ENCODE results near the gene HYCC1.

Gene HYCC1

DNA sequence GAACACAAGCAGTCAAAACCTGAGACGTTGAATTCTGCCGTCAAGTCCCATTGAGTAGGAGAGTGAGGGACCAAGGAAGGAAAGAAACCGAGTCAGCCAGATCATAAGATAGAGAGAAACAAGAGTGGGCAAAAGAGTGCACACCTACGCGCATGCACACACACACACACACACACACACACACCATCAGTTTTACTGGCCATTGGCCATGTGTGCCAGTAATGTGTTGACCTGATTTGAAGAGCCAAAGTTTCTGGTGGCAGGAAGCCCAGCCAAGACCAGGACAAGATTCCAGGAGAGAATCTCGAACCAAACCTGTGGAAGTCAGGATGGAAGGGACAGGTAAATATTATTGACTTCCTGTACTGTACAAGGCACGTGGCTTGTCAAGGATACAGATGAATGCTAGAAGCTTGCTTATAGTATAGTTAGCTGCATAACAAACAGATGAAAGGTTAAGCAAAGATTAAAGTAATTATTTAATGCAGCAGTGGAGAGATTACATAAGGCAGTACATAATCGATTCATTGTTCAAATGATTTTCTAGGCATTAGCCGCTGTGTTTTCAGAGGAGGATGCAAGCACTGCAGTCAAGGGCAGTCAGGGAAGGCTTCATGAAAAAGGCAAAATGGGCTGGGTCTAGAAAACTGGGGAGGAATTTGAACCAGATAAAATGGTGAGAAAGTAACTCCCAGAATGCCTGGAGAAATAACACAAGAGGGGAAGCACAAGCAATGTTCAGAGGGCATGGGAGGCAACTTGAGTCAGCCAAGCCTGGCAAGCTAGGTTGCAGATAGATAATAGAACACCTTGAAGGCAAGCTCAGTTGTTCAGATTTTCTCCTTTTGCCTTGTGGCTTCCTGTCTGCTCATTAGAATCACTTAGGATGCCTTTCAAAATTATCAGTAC is 2.7 kb upstream of the HYCC1 start:
- DNase-seq = no peak

DNA sequence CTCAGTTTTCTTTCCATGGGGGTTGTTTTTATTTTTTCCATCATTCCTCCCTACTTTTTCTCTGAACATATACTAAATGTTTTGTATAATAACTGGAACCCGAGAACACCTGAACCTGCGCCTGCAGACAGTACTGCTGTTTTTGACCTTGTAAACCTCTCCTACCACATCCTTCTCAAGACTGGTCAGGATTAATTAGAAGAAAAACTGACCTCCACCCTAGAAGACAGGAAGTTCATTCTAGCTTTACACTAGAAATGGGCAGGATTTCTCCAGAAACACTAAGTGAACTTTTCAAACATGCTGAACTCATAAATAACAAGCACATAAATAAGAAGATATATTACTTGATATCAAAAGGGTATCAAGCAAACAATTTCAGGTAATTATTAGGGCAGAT is 751 bp upstream of the HYCC1 start:
- DNase-seq = no peak

DNA sequence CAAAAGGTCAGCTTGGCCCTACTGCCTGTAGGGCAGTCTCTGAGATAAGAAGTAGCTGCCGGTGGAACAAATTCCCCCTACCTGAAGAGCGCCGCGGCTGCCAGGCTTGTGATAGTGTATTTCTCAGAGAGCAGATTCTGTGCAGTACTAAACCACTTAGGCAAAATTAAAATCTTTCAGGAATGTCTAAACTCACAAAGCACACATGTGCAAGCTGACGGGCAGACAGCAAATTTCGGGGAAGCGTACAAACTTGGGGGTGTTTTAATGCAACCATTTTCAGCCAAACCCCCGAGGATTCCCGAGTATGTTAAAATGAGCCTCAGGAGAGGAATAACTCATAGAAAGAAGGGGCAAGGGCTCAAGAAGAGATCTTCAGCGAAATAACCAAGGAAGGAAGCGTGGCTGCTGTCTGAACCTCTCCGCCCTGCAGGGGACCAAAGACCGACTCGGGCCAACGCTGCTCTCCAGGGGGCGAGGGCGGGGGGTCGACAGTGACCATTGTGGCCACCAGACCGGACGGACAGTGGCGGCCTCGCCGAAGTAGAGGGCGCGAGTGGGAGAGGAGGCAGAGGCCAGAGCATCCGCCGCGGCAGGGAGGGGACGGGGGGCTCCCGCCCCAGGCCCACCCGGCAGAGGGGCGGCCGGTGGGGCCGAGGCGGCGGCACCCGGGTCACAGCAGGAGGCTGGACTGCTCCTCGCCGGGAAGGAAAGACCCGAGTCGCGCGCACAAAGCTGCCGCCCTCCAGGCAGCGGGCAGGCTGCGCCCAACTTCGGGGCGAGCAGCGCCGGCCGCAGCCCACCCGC is 819 bp downstream of the HYCC1 start:
- DNase-seq = peak; percentile 3

DNA sequence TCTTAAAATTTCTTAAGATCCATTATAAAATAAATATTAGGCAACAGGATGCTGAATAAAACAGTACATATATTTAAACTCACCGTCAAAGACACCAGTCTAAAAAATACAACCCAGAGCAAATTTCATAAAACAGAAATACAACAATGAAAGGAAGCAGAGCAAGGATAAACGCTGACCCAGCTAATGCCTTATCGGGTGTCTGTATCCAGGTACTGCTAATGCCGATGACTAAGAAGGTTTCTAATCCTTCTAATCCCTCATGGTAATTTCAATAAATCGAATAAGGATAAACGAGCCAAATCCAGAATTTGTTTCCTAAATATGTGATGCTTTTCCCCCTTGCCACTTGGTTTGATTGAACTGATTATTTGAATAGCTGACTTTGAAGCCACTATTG is 1.7 kb downstream of the HYCC1 start:
- DNase-seq = no peak

DNA sequence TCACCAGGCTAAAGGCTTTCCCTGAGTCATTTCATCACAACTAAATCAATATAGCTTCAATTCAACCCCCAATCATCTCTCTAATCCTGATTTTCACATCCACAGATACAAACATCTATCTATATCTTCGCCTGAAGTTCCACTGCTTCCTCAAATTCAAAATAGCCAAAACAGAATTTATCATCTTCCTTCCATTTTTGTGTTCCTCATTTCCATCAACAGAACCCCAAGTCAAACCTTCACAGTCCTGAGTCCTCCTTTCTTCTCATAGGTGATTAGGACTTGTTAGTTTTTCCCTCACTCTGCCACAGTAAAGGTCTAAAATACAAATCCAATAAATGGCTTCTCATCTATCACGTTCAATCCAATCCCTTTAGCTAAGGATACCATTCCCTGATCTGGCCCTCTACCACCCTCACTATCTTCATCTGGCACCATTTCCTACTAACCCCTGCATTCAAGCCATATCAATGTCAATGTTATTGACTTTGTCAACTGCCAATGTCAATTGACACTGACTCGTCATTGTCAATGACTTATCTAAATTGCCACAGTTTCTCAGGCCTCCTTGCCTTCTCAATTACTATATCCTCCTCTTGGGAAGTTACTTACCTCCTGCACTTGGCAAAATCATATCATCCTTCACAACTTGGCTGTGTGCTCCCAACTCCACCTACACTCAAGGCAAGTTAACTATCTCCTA is 2.6 kb downstream of the HYCC1 start:
- no peak for DNase-seq

DNA sequence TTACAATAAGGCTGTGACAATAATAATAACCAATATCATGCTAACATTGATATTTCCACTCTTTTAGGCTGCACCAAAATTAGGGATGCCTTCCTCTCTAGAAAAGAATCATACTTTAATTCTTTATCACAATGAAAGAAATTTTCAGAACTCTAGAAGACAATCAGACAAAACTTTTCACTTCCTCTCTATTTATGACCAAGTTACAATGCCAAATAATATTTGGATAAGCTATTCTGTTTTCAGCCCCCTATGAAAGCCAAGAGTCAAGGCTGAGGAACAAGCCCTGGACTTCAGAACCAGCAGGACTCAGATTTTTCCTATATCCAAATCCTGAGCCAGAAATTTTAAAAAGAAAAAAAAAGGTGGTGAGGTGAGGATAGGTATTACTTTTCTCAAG is 4.6 kb downstream of the HYCC1 start:
- DNase-seq = no peak

DNA sequence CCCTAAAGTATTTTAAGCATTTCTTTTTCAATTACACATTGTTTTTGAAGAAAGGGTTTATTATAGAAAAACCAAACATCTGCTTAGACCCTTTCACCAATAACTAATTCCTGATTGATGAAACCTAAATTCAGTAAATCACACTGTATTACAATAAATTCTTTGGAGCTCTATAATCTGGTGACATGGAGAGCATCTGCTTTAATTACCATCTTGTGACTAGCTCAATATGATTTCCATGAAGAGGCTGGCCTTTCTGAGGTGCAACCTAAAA is 9.7 kb downstream of the HYCC1 start:
- no peak for DNase-seq

DNA sequence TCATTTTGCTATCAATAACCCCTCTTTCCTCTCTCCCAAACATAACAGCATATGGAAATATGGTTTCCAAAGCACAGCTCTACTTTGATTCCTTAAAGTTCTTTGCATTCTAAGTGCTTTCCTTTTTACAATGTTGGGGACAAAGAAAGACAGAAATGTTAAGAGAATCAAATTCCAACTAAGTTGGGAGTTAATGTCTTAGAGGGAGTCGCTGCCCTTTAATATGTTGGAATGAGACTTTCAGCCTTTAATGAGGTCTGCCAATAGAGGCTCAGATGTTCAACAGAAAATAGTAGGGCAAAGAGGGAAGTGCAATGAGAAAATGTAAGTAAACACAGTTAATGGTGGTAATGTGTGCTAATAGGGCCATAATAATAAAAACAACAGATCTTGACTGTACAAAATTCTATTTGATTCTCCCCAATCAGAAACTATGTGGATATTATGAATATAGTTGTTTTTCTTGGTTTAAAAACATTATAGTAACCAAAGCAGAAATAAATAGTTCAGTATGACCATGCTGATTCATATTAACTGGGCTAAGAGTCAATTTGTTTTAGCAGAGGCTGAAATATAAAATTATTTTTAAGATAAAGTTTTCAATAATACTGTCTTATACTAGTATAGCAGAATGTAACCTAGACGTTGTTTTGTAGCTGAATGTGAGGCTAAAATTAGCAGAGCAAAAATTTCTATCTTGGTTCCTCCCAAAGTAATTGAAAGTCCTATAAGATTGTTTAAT is 10.3 kb downstream of the HYCC1 start:
- DNase-seq = no peak

DNA sequence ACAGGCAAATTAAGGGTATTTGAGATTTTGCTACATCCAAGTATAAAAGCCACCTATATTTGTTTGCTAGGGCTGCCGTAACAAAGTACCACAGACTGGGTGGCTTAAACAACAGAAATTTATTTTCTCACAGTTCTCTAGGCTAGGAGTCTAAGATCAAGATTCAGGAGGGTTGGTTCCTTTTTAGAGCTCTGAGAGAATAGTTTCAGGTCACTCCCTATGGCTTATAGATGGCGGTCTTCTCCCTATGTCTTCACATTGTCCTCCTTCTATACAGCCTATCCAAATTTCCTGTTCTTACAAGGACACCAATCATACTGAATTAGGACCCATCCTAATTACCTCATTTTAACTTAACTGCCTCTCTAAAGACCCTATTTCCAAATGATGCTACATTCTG is 11.2 kb downstream of the HYCC1 start:
- DNase-seq = no peak

DNA sequence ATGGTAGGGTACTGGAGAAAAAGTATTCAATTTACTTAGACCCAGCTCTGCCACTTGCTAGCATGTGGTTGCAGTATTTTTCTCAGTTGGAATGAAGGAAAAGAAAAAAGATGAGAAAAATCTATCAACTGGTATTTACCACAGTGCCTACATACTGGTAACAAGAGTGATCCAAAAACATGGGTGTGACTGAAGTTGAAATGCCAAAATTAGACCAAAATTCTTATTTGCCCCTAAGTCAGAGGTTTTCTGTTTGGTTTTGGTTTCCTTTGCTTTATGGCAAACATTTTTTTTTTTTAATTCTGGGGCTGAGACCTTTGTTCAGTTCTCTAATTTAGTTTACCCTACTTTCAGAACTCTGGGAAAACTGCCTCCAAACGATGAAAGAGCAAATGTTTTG is 12.3 kb downstream of the HYCC1 start:
- DNase-seq = no peak

DNA sequence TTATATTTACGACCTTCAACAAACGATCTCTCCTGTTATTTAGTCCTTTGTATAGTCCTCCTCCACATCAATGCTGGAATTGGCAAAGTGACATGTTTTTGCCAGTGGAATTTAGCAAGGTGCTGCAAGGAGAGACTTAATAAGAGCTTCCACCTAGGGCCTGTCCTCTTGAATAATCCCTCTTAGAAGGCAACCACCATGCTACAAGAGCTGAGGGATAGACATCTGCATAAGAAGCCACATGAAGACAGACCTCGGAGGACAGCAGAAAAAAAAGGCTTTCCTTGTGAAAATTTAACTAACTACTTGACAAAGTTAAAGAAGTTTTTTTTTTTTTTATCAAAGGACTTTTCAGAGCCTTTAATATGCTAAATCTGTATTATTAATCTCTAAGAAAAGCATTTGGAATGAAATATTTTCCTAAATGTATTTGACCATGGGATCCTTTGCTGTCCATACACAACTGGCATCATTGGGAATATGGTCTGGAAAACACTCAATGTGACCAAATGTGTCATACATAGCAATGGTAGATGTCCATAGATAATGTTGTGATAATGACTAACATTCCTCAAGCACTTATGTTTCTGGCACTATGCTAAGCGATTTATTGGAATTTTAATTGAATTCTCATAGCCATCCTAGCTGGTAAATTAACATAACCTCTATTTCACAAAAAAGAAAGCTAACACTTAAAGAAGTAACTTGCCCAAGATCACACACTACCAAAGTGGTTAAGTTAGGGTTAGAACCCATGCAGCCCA is 13.2 kb downstream of the HYCC1 start:
- no peak for DNase-seq

DNA sequence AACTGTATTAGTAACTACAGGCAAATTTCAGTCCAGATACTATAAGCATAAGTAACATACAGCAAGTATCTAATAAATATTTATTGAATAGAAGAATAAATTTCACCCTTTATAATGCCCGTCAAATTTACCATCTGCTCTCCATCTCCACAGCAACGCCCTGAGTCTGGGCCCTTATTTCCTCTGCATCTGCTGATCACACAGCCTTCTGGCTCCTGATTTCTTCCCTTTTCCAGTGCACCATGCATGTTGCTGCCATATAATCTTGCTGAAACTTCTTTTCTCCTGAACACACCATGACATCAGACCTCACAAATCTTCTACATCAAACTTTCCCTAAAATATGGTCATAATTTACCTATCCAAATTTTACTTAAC is 15.4 kb downstream of the HYCC1 start:
- no peak for DNase-seq

DNA sequence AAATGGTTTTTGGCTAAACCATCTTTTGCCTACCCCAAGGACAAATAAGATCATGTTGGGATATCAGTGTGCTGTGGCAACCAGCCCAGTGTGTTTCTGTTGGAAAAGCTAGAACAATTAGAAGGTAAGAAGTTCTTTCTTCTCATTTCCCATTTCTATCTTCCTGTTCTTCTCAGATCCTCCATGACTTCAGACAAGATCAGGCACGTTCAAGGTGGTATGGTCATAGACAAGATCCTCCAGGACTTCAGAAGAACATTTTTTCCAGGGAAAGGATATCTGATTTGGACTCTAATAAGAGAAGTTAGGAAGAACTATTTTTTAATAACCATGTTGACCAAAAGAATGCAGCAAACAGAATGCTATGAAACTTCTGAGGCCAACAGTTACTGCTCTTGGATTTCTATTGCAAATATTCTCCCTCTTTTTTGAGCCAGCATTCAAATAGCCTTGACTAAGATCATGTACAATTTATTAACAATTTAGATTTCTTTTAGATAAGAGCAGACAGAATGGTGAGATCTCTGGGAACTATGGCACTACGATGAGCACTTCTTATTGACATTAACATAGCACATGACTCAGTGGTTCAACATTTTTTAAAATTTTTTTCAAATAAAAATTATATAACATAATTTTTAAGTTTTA is 15.9 kb downstream of the HYCC1 start:
- no peak for DNase-seq

DNA sequence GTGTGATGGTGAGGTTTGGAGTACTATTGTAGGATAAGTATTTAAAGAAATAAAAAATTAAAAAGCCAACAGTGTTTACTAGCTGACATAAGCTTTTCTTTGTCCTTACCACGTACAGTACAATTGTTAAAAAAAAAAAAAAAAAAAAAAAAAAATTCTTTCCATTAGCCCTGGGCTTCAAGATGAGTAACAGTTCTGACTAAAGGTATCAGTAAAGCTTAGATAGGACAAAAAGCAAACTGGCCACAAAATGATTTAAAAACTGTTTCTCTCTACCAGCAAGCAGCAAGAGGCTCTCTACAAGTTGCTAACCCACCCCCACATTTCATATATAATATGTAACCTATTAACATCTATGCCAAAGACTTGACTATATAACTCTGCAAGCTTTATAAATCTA is 17.5 kb downstream of the HYCC1 start:
- DNase-seq = no peak

DNA sequence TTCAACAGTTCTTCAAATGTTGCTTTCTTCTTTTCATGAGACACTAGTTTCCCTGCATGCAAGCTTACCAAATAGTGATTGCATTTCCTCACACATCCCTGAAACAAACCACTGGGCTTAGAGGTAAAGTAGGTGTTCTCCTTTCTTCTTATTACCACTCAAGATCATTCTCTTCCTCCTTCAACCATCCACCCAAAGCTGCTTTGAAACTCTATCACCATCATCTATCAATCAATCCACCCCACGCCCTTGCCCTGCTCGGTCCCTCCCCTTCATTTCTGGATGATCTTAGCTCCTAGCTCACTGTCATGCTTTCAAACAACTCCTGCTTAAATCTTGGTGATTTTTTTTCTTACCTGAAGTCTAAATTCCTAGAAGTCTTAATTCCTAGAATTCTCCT is 18.9 kb downstream of the HYCC1 start:
- DNase-seq = peak; percentile 6

DNA sequence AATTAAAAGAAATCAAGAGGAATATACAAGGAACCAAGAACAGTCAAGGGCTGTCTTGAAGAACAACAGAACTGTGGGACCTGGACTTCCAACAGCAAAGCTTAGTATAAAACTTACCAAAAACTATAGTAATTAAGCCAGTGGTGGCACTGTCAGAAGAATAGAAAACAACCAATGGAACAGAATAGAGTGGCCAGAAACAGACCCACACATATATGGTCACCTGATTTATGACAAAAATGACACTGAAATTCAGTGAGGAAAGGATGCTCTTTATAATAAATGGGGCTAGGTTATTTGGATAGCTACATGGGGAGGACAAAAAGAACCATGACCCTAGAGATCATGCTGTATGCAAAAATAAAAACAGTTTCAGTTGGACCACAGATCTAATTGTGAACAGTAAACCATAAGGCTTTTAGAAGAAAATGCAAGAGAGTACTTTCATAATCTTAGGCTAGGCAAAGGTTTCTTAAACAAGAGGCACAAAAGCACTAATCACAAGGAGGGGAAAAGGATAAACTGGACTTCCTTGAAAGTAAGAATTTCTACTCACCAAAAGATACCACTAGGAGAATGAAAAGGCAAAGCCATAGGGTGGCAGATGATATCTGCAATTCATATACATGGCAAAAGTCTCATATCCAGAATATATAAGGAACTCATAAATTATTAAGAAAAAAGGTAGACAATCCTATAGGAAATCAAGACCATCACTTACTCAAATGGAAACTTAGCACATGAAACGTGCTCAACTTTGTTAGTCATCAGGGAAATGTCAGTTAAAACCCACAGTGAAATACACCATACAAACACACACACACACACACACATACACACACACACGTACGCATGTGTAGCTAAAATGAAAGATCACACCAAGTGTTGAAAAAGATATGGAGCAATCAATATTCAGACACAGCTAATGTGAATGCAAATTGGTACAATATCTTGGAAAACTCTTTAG is 20.8 kb downstream of the HYCC1 start:
- no peak for DNase-seq

DNA sequence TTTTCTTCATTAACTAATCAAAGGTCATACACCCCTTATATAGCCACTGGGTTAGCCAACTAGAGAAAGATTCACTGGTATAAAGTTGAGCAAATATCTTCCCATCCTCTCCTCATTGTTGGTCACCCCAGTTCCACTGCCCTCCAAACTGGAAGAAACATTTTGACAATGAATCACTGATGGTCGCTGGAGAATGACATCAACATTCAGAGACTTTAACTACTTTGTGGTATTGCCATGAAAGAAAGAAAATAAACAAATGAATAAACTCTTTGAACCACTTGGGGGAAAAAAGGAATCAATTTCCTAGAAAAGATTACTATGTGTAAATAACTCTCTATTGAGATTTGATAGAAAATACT is 23.4 kb downstream of the HYCC1 start:
- DNase-seq = no peak

DNA sequence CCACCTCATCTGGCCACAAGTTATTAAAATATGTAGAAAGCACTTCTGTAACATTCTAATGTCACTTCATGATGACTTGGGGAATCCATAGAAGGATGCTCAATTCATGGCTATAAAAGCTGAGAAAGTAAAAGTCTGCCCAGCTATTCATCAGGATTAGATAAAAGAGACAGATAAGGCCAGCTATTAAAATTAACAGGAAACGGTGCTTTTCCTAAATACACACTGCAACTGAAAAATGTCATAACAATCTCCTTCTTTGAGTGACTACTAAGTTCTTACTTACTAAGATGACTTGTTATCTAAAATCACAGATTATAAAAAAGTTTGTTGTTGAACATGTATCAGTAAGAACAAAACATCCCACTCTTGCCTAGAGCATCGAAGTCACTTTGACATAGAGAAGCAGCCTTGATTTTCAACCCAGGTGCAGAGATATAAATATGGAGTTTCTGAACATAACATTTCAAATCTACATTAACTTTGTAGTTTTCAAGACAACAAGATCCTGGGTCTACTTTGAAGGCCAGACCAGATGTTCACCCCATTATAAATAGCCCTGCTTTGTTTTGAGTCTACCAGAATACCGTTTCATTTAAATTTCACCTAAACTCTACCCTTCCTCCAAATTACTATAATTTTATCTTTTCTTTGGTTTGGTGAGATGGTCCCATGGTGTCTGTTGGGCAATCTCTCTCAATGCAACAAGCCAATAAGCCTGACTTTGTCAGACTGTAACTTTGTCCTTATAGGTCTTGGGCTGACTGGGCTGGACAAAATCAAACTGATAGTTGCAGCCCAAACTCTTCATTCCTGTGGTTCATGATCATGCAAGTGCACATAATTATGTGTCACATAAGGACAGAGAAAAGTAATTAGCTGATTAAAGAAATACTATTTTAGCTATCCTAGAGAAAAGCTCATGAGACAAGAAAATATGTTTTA is 24.0 kb downstream of the HYCC1 start:
- DNase-seq = no peak

DNA sequence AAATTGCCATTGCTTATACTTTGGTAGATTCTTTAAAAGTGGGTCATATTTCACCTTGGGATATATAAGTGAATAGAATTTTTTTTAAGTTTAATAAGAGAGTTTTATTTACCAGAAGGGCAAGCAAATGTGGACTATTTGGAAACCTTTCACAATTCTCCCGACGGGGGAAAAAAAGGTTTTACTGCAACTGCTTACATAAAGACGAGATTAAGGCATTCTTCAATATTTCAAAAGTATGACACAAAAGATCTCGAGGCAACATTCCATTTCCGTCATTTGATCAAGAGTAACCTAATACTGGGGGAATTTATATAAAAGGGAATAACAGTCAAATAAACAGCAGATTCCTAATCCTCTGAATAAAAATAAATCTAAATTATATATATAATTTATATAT is 28.5 kb downstream of the HYCC1 start:
- DNase-seq = no peak

Measured in central memory CD4-positive, alpha-beta T cell (primary cell).